GM23338 (cell line): ENCODE results near the gene REM2.

Source experiments
- CREB1 ChIP-seq: fragments of 250-450 bp; sonication (Bioruptor Pico); IDR thresholded peaks from 2 replicates; pipeline ENCODE4 v1.5.0; 2020; ENCODE audit warnings: low read depth, mild to moderate bottlenecking, moderate library complexity
- CTCF ChIP-seq, 2 experiments: fragments of 200-600 bp in 1 of 2; sonication (generic) in 1 of 2; conservative IDR thresholded peaks; 2 replicates each; pipeline versions ENCODE4 v1.5.1 to v1.6.1; 2016 to 2017; ENCODE audit warnings: antibody characterized with exemption in 2 of 2, low read depth in 2 of 2, mild to moderate bottlenecking in 2 of 2, moderate library complexity in 1 of 2

- no peak for TF ChIP-seq CREB1 (CRISPR knock-in tag)
- no peak for TF ChIP-seq CTCF (conservative IDR thresholded peaks at IDR 0.05; ENCODE audit: low read depth in 2 of 2)
These were observed 49.1 kb downstream of the REM2 start for GRCh38 chr14:22932146-22932545.
